Measurements from ENCODE around the gene ATRN.

- TF ChIP-seq CTCF (IDR thresholded peaks at IDR 0.05; ENCODE audit: borderline replicate concordance, extremely low read depth, low read length, poor library complexity, severe bottlenecking), result no peak
- no peak for TF ChIP-seq EZH2 (IDR thresholded peaks at IDR 0.05; ENCODE audit: borderline replicate concordance, low read depth, low read length, severe bottlenecking)
Observed at GRCh38 chr20:3606021-3606420, 135.2 kb downstream of the ATRN start.
